ENCODE data around the gene PCDHGA7.
"Not testable (repeated sequence)": the region's sequence is repeated elsewhere in the genome, so short reads cannot be mapped to it uniquely, and the experiment has no call there.

PCDHGA7 gene

GRCh38 chr5:141382469-141383294 lies at the start of gene PCDHGA7:
Gene PCDHGA7, plus strand, starts transcription at chr5:141382742. Its CDS starts 158 bp downstream, at chr5:141382900.
- Mint-ChIP-seq H3K9me3 (peaks cover 33% of the 10 kb centered on the region), H3K36me3 (ENCODE audit: low read depth) (peaks cover 7% of the 10 kb centered on the region), H3K4me3 (peak within 1 kb of the TSS; percentile 49), H3K27me3 (peaks cover 76% of the 10 kb centered on the region), H3K27ac (no peak within 1 kb of the TSS), H3K4me1 (ENCODE audit: low read depth) (no peaks in the 10 kb centered on the region)
- DNase-seq, result no peak

GRCh38 chr5:141338538-141339306 lies 43.8 kb upstream of the PCDHGA7 start, which contains the start of gene PCDHGA2:
Gene PCDHGA2, plus strand, starts transcription at chr5:141338760.
- Mint-ChIP-seq H3K27me3 (peaks cover 94% of the 10 kb centered on the region), H3K36me3 (ENCODE audit: low read depth) (peaks cover 17% of the 10 kb centered on the region), H3K4me3 (no peak within 1 kb of the TSS), H3K9me3 (peaks cover 74% of the 10 kb centered on the region), H3K4me1 (ENCODE audit: low read depth) (peaks cover 4% of the 10 kb centered on the region), H3K27ac (no peak within 1 kb of the TSS)
- no peak for DNase-seq

GRCh38 chr5:141340781-141341354 lies 41.7 kb upstream of the PCDHGA7 start:
- Mint-ChIP-seq H3K36me3 (ENCODE audit: low read depth) (peaks cover 24% of the 10 kb centered on the region), H3K9me3 (peaks cover 74% of the 10 kb centered on the region), H3K27me3 (peaks cover 94% of the 10 kb centered on the region)
- H3K27ac Mint-ChIP-seq; DNase-seq; H3K4me3 Mint-ChIP-seq; H3K4me1 Mint-ChIP-seq (ENCODE audit: low read depth): not testable (repeated sequence)

GRCh38 chr5:141342773-141343172 lies 39.8 kb upstream of the PCDHGA7 start:
- Mint-ChIP-seq H3K27me3 (peaks cover 94% of the 10 kb centered on the region), H3K9me3 (peaks cover 66% of the 10 kb centered on the region), H3K36me3 (ENCODE audit: low read depth) (peaks cover 24% of the 10 kb centered on the region), H3K4me3 (no peak overlapping the region), H3K27ac (no peak overlapping the region), H3K4me1 (ENCODE audit: low read depth) (peaks cover 4% of the 10 kb centered on the region)
- no peak for DNase-seq

GRCh38 chr5:141343242-141343952 lies 39.1 kb upstream of the PCDHGA7 start, which contains the start of gene PCDHGA3:
Gene PCDHGA3, plus strand, starts transcription at chr5:141343829. Its CDS starts 205 bp downstream, at chr5:141344034.
- peaks cover 92% of the 10 kb centered on the region for H3K27me3 Mint-ChIP-seq
- H3K9me3 Mint-ChIP-seq, result peaks cover 63% of the 10 kb centered on the region

GRCh38 chr5:141343953-141344463 lies 38.5 kb upstream of the PCDHGA7 start:
- Mint-ChIP-seq H3K4me1 (ENCODE audit: low read depth) (peaks cover 4% of the 10 kb centered on the region), H3K9me3 (peaks cover 63% of the 10 kb centered on the region), H3K27ac (no peak overlapping the region), H3K36me3 (ENCODE audit: low read depth) (peaks cover 20% of the 10 kb centered on the region), H3K27me3 (peaks cover 92% of the 10 kb centered on the region), H3K4me3 (peak overlapping the region; percentile 48)
- DNase-seq, result no peak

More at GRCh38 chr5:141343242-141343952, 39.1 kb upstream of the PCDHGA7 start, which contains the start of gene PCDHGA3:
- H3K27ac Mint-ChIP-seq, result no peak within 1 kb of the TSS
- peaks cover 4% of the 10 kb centered on the region for H3K4me1 Mint-ChIP-seq (ENCODE audit: low read depth)
- peaks cover 23% of the 10 kb centered on the region for H3K36me3 Mint-ChIP-seq (ENCODE audit: low read depth)
- peak within 1 kb of the TSS; percentile 48 for H3K4me3 Mint-ChIP-seq
- no peak for DNase-seq

GRCh38 chr5:141345327-141345726 lies 37.2 kb upstream of the PCDHGA7 start:
- H3K9me3 Mint-ChIP-seq, result peaks cover 58% of the 10 kb centered on the region
- H3K4me3 Mint-ChIP-seq, result no peak overlapping the region
- no peak for DNase-seq
- peaks cover 89% of the 10 kb centered on the region for H3K27me3 Mint-ChIP-seq
- peaks cover 4% of the 10 kb centered on the region for H3K4me1 Mint-ChIP-seq (ENCODE audit: low read depth)
- peaks cover 15% of the 10 kb centered on the region for H3K36me3 Mint-ChIP-seq (ENCODE audit: low read depth)
- no peak overlapping the region for H3K27ac Mint-ChIP-seq

- H3K27ac Mint-ChIP-seq; DNase-seq; H3K4me1 Mint-ChIP-seq (ENCODE audit: low read depth); H3K4me3 Mint-ChIP-seq: not testable (repeated sequence)
- H3K9me3 Mint-ChIP-seq, result peaks cover 62% of the 10 kb centered on the region
- peaks cover 91% of the 10 kb centered on the region for H3K27me3 Mint-ChIP-seq
- peaks cover 14% of the 10 kb centered on the region for H3K36me3 Mint-ChIP-seq (ENCODE audit: low read depth)
Measured at GRCh38 chr5:141346017-141346416, 36.5 kb upstream of the PCDHGA7 start.

- H3K27me3 Mint-ChIP-seq, result peaks cover 89% of the 10 kb centered on the region
- no peaks in the 10 kb centered on the region for H3K4me1 Mint-ChIP-seq (ENCODE audit: low read depth)
- peaks cover 8% of the 10 kb centered on the region for H3K36me3 Mint-ChIP-seq (ENCODE audit: low read depth)
- H3K4me3 Mint-ChIP-seq, result peak within 1 kb of the TSS; percentile 47
- H3K9me3 Mint-ChIP-seq, result peaks cover 38% of the 10 kb centered on the region
- no peak for DNase-seq
- H3K27ac Mint-ChIP-seq, result no peak within 1 kb of the TSS
Measured at GRCh38 chr5:141349917-141350619, 32.5 kb upstream of the PCDHGA7 start, which contains the start of gene PCDHGB1. Gene PCDHGB1, plus strand, starts transcription at chr5:141350099. Its CDS starts 162 bp downstream, at chr5:141350261.

- Mint-ChIP-seq H3K36me3 (ENCODE audit: low read depth) (peaks cover 7% of the 10 kb centered on the region), H3K9me3 (peaks cover 46% of the 10 kb centered on the region), H3K4me1 (ENCODE audit: low read depth) (no peaks in the 10 kb centered on the region), H3K27ac (no peak overlapping the region), H3K27me3 (peaks cover 92% of the 10 kb centered on the region), H3K4me3 (no peak overlapping the region)
- DNase-seq, result no peak
Measured at GRCh38 chr5:141351591-141351990, 31.0 kb upstream of the PCDHGA7 start.

GRCh38 chr5:141354900-141355469 lies 27.6 kb upstream of the PCDHGA7 start, which contains the start of gene PCDHGA4:
Gene PCDHGA4, plus strand, starts transcription at chr5:141355021. Its CDS starts 87 bp downstream, at chr5:141355108.
- Mint-ChIP-seq H3K36me3 (ENCODE audit: low read depth) (peaks cover 7% of the 10 kb centered on the region), H3K4me1 (ENCODE audit: low read depth) (peaks cover 2% of the 10 kb centered on the region), H3K27me3 (peaks cover 93% of the 10 kb centered on the region), H3K9me3 (peaks cover 40% of the 10 kb centered on the region), H3K4me3 (no peak within 1 kb of the TSS), H3K27ac (no peak within 1 kb of the TSS)
- no peak for DNase-seq

GRCh38 chr5:141355641-141356040 lies 26.9 kb upstream of the PCDHGA7 start:
- peaks cover 10% of the 10 kb centered on the region for H3K36me3 Mint-ChIP-seq (ENCODE audit: low read depth)
- H3K27ac Mint-ChIP-seq, result no peak overlapping the region
- H3K27me3 Mint-ChIP-seq, result peaks cover 93% of the 10 kb centered on the region
- peaks cover 36% of the 10 kb centered on the region for H3K9me3 Mint-ChIP-seq
- H3K4me3 Mint-ChIP-seq, result no peak overlapping the region
- H3K4me1 Mint-ChIP-seq (ENCODE audit: low read depth), result peaks cover 2% of the 10 kb centered on the region
- no peak for DNase-seq

- Mint-ChIP-seq H3K4me1 (ENCODE audit: low read depth) (peaks cover 2% of the 10 kb centered on the region), H3K9me3 (peaks cover 37% of the 10 kb centered on the region), H3K27me3 (peaks cover 93% of the 10 kb centered on the region), H3K4me3 (no peak overlapping the region), H3K36me3 (ENCODE audit: low read depth) (peaks cover 14% of the 10 kb centered on the region), H3K27ac (no peak overlapping the region)
- no peak for DNase-seq
Measured at GRCh38 chr5:141356133-141356532, 26.4 kb upstream of the PCDHGA7 start.
